Daoy (cell line): ENCODE results near the gene CLSTN2. TPM values are rescaled to one million over a fixed set of nuclear protein-coding genes. Genes with fewer than 3 reads are reported as not detected.

ENCODE experiments used
- DNase-seq: peaks from one replicate; pipeline ENCODE4 v3.0.0-alpha.2; 2015; ENCODE audit warnings: low read depth
- total RNA-seq: library from RNA; depleted of rRNA; stranded (reverse); fragments of >200 nt; shearing (Covaris generic); gene quantifications from 2 replicates; pipeline ENCODE4 v1.2.3, GENCODE V29; 2014

CLSTN2 gene
- total RNA-seq, 1 experiment from 2014 or later: 0.91 TPM

- peak; percentile 6 for DNase-seq
Observed at GRCh38 chr3:140378571-140379340, 443.8 kb downstream of the CLSTN2 start.

- no peak for DNase-seq
Observed at GRCh38 chr3:140384028-140384771, 449.2 kb downstream of the CLSTN2 start.

GRCh38 chr3:140384876-140385275 is 449.9 kb downstream of the CLSTN2 start:
- DNase-seq: no peak

GRCh38 chr3:140386357-140387100 is 451.5 kb downstream of the CLSTN2 start:
- DNase-seq: no peak

- no peak for DNase-seq
Observed at GRCh38 chr3:140387244-140387643, 452.3 kb downstream of the CLSTN2 start.

GRCh38 chr3:140388202-140388922 is 453.4 kb downstream of the CLSTN2 start:
- DNase-seq: no peak

GRCh38 chr3:140391061-140391460 is 456.1 kb downstream of the CLSTN2 start:
- DNase-seq: no peak

- DNase-seq: no peak
Observed at GRCh38 chr3:140394488-140395133, 459.6 kb downstream of the CLSTN2 start.

- no peak for DNase-seq
Observed at GRCh38 chr3:140395134-140396075, 460.4 kb downstream of the CLSTN2 start.

- DNase-seq: no peak
Observed at GRCh38 chr3:140396110-140396509, 461.1 kb downstream of the CLSTN2 start.

- DNase-seq: no peak
Observed at GRCh38 chr3:140397847-140398246, 462.9 kb downstream of the CLSTN2 start.

- DNase-seq: no peak
Observed at GRCh38 chr3:140398387-140398786, 463.4 kb downstream of the CLSTN2 start.

GRCh38 chr3:140399871-140400270 is 464.9 kb downstream of the CLSTN2 start:
- DNase-seq: no peak

- DNase-seq: no peak
Observed at GRCh38 chr3:140403079-140403478, 468.1 kb downstream of the CLSTN2 start.

GRCh38 chr3:140403608-140404007 is 468.6 kb downstream of the CLSTN2 start:
- DNase-seq: no peak

- no peak for DNase-seq
Observed at GRCh38 chr3:140406655-140407054, 471.7 kb downstream of the CLSTN2 start.

- DNase-seq: no peak
Observed at GRCh38 chr3:140408252-140408651, 473.3 kb downstream of the CLSTN2 start.

- no peak for DNase-seq
Observed at GRCh38 chr3:140416666-140417065, 481.7 kb downstream of the CLSTN2 start.

GRCh38 chr3:140420621-140421357 is 485.8 kb downstream of the CLSTN2 start:
- DNase-seq: peak; percentile 48
